Ecto neural progenitor cell (in vitro differentiated cells): Measurements from ENCODE around the gene CCDC149.

Experiments
- DNase-seq: peaks from one replicate; pipeline ENCODE4 v3.0.0-alpha.2; 2018; ENCODE audit warnings: low spot score

CCDC149 gene

DNA sequence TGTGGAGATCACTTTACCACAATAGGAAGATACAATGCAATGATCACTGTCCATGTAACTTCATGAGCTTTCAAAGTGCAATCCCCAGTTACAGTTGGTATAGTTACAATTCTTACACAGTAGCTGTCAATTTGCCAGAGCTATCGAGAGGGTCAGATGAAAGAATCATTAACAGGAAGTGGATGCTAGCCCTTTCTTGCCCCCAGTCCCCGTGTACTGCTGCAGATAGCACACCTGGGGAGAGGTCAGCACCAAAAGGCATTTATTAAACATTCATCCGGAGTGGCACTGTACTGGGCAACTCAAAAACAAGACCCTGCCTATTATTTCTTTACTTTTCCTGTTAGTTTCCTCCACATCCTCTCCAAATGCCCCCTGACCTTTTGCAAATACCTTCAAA is 69.7 kb downstream of the CCDC149 start:
- DNase-seq, result no peak

DNA sequence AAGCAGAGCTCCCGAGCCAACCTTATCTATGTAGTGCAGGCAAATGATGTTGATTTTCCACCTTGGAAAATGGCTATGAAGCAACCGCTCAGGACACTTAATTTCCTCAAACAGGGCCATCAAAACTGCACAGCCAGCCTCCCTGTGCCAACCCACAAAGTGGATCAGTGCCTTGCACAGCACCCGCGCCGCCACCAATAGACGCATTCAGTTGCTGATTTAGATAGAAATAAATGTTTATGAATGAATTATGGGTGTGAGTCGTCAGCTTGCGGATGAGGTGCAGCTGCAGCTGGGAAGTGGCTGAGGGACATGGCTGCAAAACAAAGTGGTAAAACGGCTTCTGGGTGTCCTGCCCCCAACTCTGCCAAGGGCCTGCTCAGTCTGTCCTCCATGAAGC is 70.5 kb downstream of the CCDC149 start:
- DNase-seq, result no peak

DNA sequence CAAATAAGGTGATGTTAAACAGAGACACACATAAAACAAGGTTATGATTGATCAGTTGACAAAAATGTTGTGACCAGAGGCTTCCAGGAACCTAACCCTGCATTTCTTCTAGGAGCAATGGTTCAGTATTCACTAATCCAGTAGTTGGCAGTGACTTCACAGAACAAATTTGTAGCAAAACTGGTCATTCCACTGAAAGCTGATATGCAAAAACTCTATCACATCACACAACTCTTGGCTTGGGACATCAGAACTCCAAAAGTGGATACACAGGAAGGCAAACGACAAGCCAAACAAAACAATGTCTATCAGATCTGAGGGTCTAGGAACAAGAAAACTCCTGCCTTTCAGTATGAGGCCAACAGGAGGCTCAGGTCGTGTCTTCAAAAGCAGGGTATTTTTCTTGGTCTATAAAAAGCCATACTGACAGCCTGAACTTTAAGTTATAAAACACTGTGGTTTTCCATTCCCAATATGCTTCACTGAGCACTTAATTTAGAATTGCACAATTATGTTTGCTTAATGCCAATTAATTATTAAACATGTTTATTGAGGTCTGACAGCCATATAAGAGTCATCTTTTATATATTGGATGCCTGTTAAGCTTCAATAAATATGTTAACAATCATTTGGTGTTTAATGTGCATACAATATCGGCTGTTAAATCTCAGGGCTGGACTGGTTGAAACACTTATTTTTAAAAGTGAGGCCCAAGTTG is 71.9 kb downstream of the CCDC149 start:
- no peak for DNase-seq

DNA sequence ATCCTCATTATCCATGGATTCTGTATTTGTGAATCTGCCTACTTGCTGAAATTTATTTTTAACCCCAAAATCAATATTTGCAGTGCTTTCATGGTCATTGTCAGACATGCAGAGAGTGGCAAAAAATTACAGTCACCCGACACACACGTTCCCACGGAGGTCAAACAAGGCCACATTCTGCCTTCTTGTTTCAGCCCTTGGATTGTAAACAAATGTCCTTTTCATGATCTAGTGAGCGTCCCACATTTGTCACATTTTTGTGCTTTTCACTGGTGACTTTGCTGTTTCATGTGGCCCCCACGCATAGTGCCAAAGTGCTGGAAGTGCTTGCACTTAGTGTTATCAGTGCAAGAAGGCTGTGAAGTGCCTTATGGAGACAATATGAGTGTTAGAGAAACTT is 72.5 kb downstream of the CCDC149 start:
- no peak for DNase-seq

DNA sequence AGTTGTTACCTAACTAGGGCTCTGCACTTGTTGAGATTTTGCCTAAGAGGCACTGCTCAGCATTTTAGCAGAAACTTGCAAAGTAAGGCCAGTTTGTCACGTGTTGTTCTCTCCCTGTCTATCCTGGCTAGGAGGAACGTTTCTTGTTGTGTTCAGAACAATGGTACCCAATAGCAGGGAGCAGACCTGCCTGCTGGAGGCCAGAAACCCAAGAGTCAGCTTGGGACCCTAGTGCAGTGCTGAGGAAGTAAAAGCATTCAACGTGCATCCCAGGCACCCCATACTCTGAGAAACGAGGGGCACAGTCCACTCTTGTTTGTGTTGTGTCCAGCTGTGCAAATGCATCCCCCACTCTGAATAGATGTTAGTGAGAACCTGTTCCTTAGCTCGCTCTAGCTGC is 75.1 kb downstream of the CCDC149 start:
- DNase-seq, result no peak

DNA sequence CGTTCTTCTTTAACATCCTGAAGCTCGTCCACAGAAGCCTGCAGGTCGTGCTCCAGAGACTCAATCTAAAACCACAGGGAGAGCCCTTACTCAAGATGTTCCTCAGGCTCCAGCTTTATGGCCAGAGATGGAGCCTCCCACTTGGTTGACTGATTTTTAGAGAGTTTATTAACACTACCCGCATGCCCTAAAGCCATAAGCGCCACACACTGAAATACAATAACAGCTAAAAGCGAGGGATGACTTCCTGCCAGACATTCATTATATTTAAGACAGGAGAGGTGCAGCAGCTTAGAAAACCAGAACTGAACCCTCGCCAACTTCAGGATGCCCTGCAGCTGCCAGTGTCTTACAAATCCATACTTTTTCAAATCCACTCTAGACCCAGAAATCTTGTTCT is 75.5 kb downstream of the CCDC149 start:
- DNase-seq, result no peak

DNA sequence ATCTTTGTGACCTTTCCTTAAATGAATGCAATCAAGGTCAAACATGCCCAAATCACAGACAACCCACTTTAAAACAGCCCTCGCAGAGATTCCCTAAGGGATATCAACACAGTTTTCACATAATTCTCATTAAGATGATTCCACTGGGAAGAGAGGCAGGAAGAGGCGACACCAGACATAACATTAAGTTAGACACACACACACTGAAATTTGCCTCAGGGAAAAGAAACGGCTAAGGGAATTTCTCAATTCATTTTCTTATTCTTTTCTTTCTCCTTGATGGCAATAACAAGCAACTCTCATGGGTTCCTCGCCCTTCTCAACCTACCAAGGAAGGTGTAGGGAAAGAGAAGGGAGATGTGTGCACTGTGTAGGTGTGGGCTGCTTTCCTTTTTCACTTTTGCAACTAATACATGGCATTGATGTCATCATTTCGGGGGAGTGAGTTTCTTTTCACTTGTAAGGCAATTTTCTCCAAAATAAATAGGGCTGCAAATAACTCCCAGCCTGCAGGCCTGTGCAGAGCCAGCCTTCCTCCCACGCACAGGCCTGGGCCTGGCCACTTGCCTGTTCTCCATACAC is 76.1 kb downstream of the CCDC149 start:
- DNase-seq, result no peak

DNA sequence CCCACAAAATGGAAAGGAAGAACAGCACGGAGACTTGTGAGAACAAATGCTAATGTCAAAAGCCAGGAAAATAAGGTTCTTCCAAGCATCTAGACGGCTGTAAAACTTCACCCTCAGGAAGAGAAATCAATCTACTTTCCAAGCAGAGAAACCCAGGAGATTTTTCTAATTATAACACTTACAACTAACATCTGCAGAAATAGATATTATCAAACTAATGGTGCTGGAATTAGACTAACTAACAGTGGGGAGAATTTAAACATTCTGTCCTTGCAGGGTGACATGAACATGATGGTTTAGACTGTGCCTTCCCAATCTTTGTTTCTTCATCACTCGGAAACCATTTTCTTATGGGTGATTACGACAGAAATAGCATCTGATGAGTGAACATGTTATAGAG is 77.1 kb downstream of the CCDC149 start:
- DNase-seq, result no peak

DNA sequence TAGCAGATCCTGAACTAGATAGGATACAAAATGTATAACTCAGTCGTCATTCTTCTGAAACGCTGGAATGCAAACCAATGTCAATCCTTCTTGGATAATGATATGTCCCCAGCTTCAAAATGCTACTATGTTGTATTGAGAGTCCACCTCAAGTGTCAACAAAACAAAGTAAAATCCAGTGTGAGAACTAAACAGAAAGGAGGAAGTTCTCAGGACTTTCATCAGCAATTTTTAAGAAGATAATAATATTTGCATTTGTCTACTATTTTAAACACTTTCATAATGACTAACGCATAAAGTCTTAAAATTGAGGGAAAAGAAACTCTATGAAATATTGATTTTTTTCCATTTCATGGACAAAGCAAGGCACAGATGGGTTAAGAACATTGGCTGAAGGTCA is 81.2 kb downstream of the CCDC149 start:
- no peak for DNase-seq

DNA sequence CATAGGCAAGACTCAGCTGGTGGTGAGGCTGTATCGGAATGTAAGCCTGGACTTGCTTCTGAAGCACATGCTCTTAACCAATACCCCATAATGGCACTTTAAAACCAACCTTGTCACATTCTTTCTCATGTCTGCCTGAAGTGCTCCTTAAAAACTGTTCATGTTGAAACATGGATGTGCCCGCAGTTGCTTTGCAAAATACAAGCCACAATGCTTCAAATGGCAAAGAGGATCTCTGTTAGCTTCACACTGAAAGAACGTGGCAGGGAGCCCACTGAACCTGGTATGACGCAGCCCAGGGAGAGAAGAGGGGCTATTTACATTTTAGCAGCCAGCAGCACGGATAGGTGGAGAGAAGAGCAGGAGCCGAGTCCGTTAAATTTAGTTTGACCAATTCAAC is 88.1 kb downstream of the CCDC149 start:
- no peak for DNase-seq

DNA sequence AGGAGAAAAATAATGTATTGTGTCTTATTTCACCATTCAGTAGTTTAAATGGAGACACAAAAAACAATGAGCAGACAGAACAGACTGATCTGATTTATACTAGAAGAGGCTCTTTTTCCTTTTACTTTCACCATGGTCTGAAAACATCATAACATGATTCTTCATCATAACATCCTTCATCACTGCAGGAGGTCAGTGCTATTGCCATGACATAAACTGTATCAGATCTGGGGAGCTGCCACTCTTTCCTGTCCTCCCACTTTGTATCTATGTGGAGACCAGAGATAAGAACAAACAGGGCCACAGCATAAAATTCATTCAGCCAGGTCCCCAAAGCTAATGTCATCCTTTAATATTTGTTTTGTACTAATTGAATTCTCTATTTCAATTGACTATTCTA is 92.3 kb downstream of the CCDC149 start:
- DNase-seq, result no peak

DNA sequence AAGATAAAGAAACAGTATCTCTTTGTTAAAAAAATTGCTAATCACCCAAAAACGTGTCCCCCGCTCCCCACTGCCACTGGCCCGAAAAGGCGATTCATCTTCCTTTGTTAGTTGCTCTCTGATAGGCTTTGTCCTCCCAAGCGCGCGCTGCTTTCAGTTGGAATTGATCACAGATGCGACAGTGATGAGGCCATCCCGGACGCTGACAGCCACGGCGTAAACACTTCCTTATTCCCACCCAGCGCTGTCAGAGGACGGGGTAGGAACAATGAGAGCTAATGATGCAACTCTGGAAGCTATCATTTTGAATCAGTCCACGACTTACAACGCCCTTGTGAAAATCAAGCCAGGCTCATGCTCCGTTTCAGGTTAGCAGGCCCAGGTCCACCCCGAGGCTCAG is 96.0 kb downstream of the CCDC149 start:
- no peak for DNase-seq

DNA sequence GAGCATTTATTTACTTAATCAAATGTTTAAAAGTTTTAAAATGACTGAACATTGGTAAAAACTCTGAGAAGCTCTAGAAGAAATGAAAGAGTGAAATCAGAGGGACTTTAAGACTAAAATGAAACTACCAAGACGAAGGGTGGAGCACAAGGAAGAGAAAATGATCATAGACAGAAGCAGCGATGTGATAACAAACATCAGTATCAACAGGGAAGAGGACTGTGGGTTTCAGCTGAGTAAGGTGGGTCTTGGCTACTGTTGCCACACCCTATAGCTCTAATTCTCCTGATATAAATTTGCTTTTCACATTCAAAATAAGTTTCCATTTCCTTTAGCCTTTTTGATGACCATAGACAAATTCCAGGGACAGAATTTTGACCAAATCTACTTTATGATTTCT is 99.1 kb downstream of the CCDC149 start:
- no peak for DNase-seq

DNA sequence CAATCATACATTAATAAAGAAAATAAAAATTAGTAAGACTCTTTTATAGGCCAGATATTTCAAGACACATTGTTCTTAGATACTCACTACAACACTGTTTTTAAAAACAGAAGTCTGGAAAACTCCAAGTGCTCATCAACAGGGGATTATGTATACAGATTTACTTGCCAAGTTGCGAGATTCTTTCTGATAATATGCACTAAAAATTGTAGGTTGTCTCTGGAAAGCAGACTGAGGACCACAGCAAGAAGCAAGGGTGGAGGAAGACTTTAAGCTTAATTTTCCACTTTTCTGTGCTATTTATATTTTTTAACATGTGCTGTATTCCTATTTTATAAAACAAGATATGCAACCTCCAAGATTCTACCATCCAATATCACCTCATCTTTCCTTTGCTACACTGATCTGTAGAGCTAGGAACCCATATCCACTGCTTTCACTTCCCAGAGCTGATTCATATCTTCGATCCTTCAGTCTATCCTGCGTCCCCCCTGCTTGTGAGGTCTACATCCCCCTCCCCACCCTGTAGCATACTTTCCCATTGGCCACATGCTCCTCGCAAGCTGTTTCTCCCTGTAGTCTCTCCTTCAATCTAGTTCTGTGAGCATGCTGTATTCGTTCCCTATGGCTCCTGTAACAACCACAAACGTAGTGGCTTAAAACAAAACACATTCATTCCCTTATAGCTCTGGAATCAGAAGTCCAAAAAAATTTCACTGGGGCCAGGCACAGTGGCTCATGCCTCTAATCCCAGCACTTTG is 101.8 kb downstream of the CCDC149 start:
- DNase-seq, result no peak

DNA sequence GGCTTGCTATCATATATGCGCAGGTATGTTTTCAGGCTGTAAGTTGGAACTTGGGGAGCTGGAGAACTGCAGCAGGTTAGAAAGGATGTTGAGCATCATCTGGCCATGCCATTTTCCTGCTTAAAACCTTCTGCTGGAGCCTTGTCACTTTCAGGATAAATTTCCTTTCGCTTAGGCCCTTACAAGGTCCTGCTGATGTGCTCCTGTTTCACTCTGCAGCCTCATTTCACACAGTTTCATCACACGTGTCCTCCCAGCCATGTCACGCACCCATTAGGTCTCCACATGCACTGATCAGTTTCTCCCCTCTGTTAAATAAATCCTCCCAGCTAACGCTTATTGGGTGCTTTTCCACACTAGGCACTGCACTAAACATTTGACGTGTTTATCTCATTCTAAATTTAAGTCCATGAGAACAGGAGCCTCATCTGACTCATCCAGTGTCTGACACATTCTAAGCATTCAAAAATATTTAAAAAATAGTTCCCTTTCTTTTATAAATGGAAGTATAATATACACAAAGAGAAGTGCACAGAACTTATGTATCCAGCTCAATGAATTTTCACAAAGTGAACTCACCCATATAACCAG is 102.9 kb downstream of the CCDC149 start:
- DNase-seq, result no peak

DNA sequence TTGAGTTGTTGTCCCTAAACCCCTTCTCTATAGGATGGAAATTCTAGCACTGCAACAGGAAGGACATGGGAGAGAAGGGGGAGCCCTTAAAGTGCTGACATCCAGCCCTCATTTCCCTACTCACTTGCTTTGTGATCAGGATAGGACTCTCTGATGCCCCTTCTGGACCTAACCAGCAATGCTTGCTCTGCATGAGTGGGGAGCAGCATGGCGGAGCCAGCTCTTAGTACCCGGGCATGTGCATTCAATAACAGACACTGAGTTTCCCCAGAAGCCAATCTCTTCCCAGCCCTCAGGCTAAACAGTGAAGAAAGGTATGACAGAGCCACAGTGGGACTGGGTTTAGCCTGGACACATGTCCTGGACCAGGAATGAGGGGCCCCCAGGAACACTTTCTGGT is 103.5 kb downstream of the CCDC149 start:
- no peak for DNase-seq

DNA sequence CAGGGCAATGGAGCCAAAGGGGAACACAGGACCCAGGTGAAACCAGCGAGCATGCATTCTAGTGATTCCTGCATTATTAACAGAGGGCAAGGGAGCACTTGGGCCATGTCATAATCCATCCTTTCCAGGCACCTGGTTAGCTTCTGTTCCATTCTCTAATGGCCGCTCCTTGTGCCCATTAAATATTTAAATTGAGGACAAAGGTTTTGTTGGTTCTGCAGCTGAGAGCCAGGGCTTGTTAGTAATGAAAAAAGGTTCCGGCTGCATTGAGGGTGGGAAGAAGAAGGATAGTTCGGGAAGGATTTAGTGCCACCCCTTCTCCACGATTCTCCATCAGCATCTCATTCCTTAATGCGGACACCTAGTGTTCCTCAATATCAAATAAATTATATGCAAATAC is 103.9 kb downstream of the CCDC149 start:
- no peak for DNase-seq

DNA sequence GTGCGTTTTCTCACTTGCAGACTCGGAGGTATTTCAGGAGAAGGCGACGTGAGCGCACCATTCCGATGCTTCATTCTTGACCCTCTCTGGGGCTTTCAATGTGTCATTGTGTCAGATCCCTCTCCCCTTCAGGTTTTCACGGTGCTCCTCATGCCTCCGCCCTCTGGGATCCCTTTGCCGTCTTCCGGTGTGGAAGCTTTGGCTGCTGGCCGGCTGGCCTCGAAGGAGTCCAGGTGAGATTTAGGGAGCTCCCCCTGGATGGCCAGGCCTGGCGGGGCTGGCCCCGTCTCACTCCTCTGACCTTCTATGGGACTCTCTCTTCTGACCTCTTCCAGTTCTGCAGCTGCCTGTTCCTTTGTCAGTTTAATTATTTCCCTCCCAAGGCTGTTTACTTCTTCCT is 104.6 kb downstream of the CCDC149 start:
- DNase-seq, result no peak

DNA sequence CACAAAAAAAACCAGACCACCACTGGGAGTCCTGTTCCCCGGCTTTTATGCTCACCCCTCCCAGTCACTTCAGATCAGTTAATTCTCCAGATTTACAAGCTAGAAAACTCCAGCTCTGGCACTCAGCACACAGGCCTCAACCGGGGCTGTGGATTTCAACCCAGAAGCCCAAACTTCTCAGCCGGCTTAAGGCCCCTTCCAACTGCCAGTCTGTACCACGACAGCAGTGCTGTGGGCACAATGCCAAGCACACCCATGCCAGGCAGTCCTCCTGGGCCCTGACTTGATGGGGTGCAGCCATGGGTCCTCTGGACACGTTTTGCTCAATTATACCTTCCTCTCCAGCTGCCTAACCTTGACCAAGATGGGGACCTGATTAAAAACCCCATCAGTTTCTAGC is 105.2 kb downstream of the CCDC149 start:
- DNase-seq, result no peak

DNA sequence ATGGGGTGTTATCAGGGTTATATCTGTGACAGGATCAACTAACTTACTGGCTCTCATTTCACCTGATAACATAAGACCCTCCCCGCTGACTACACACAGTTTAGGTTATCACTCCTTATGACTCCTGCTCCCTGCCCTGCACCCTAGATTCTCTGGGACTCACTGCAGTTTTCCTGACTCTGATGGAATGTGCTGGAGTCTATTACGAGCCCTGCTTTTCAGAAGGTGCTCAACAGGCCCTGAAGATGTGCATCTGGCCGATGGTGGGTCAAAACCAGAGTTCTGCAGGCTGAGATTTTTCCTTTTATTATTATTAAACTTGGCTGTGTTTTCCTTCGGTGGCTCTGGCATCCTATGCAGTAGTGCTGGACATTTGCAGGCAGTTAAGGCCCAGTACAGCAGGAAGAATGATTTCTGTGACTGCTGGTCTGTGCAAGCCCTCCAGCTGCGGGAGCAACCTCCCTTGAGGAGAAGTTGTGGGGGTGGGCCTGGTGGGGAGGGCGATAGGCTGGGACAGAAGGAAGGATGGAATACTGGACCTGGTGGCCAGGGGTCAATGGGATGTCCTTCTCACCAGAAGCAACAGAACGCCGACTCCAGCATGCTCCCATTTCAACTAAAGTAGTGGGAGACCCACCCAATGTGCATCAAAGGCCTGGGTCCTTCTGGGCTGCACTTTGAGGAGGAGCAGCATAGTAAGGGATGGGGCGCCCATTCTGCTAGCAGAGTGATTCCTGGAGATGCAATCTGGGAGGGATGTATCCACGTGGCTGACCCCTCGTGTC is 106.4 kb downstream of the CCDC149 start:
- no peak for DNase-seq

DNA sequence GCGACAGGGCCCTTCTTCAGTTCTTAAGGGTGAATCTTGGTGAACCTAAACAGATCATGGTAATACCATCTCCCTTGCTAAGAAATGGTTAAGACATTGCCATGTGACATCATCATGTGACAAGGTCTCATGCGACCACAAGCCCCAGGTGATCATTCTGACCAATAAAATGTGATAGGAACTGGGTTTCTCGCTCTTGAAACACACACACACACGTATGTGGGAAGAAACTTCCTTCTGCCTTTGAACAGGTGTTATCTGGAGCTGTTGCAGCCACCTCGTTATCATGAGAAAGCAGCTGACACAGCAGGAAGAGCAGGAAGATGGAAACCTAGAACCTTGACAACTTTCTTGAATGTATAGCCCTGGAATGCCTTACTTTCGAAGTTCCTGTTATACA is 107.3 kb downstream of the CCDC149 start:
- no peak for DNase-seq

DNA sequence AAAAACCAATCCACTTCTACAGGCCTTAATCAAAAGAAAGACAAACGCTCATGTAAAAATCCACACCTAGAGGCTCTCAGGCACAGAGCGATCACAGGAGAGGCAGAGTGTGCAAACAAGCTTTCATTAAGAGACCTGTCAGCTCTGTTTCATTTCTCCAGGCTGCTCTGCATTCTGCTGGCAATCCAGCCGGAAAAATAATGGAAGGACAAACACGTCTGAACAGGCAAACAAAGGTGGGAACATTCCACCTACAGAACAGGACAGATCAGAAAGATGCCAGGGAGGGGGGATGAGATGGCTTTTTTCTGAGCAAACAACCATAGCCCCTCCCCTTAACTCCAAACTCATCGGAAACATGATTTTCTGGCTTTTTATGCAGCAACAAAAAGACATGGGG is 107.8 kb downstream of the CCDC149 start:
- DNase-seq, result no peak
